Colonic mucosa (tissue), 4 donors: Measurements from ENCODE around the gene KLHL40. TPM values are rescaled to one million over a fixed set of nuclear protein-coding genes. Genes with fewer than 3 reads are reported as not detected.

Experiments used
- DNase-seq: peaks from one replicate; pipeline ENCODE4 v3.0.0-alpha.2; 2020
- H3K27ac ChIP-seq: fragments of 200-600 bp; one replicate; pipeline ENCODE4 v1.8.0; 2021
- H3K27me3 ChIP-seq: fragments of 200-600 bp; one replicate; pipeline ENCODE4 v1.8.0; 2021
- H3K36me3 ChIP-seq: fragments of 200-600 bp; one replicate; pipeline ENCODE4 v1.8.0; 2021
- H3K4me1 ChIP-seq: fragments of 200-600 bp; one replicate; pipeline ENCODE4 v1.8.0; 2021; ENCODE audit warnings: mild to moderate bottlenecking
- H3K4me3 ChIP-seq: fragments of 200-600 bp; one replicate; pipeline ENCODE4 v1.8.0; 2021
- H3K9ac ChIP-seq, 2 donors: one replicate each; pipeline ENCODE4 v1.7.0; 2013; ENCODE audit warnings: control low read depth in 2 of 2, low read depth in 2 of 2, low read length in 2 of 2
- H3K9me3 ChIP-seq: fragments of 200-600 bp; one replicate; pipeline ENCODE4 v1.8.0; 2021
- CTCF ChIP-seq: fragments of 200-600 bp; IDR thresholded peaks from one replicate; pipeline ENCODE4 v1.8.0; 2022; ENCODE audit warnings: antibody characterized with exemption, mild to moderate bottlenecking
- intact Hi-C: fragments of 100-400 bp; cut with DNase I; formaldehyde crosslinking; loops from one replicate; pipeline ENCODE4 v1.14.1; 2022
- total RNA-seq, 2 donors: library from RNA; stranded (reverse); fragmentation: NEBNext Ultra II Directional in 1 of 2; extraction: Animal tissue kit (Norgen Biotek cat#: 25700) in 1 of 2; gene quantifications; one replicate each; pipeline ENCODE4 v1.2.1, GENCODE V29; 2021
- donor health status: healthy.
- donor health status: DM: no; HTN: no; CAD: no.
- donor health status: DM: no; HTN: no; CAD: no.

The KLHL40 gene
- total RNA-seq, 2 donors from 2014 or later = not detected

GRCh38 chr3:42702066-42702951 is 17.0 kb downstream of the KLHL40 start, which contains the start of gene HHATL:
Gene HHATL, minus strand, starts transcription at chr3:42702798. Its CDS starts 1,972 bp downstream, at chr3:42700826.
- H3K9ac ChIP-seq = no peak within 1 kb of the TSS
- no peaks in the 10 kb centered on the region for H3K9me3 ChIP-seq
- no peak for DNase-seq
- no peaks in the 10 kb centered on the region for H3K4me1 ChIP-seq
- no peak within 1 kb of the TSS for H3K4me3 ChIP-seq
- H3K27me3 ChIP-seq = no peaks in the 10 kb centered on the region
- TF ChIP-seq CTCF = no peak
- no peaks in the 10 kb centered on the region for H3K36me3 ChIP-seq
- intact Hi-C loops = no loop called here
- H3K27ac ChIP-seq = no peak within 1 kb of the TSS

- DNase-seq = no peak
- no peaks in the 10 kb centered on the region for H3K4me1 ChIP-seq
- H3K4me3 ChIP-seq = no peak overlapping the region
- H3K27ac ChIP-seq = no peak overlapping the region
- no peaks in the 10 kb centered on the region for H3K27me3 ChIP-seq
- H3K36me3 ChIP-seq = no peaks in the 10 kb centered on the region
- H3K9ac ChIP-seq = no peak overlapping the region
- TF ChIP-seq CTCF = no peak
- intact Hi-C loops = no loop called here
- H3K9me3 ChIP-seq = no peaks in the 10 kb centered on the region
Observed at GRCh38 chr3:42702982-42703694, 17.8 kb downstream of the KLHL40 start.

- H3K36me3 ChIP-seq = no peaks in the 10 kb centered on the region
- no peaks in the 10 kb centered on the region for H3K4me1 ChIP-seq
- no peak overlapping the region for H3K9ac ChIP-seq
- no peak for DNase-seq
- H3K27ac ChIP-seq = no peak overlapping the region
- no peaks in the 10 kb centered on the region for H3K27me3 ChIP-seq
- no peaks in the 10 kb centered on the region for H3K9me3 ChIP-seq
- intact Hi-C loops = no loop called here
- no peak for TF ChIP-seq CTCF
- no peak overlapping the region for H3K4me3 ChIP-seq
Observed at GRCh38 chr3:42703695-42704025, 18.3 kb downstream of the KLHL40 start.

- TF ChIP-seq CTCF = no peak
- Histone ChIP-seq H3K27ac (no peak overlapping the region), H3K36me3 (no peaks in the 10 kb centered on the region), H3K9me3 (no peaks in the 10 kb centered on the region), H3K9ac (no peak overlapping the region), H3K27me3 (no peaks in the 10 kb centered on the region), H3K4me1 (no peaks in the 10 kb centered on the region), H3K4me3 (no peak overlapping the region)
- DNase-seq = no peak
- intact Hi-C loops = no loop called here
Observed at GRCh38 chr3:42704136-42704841, 19.0 kb downstream of the KLHL40 start.

GRCh38 chr3:42705058-42705767 is 19.9 kb downstream of the KLHL40 start:
- H3K9me3 ChIP-seq = no peaks in the 10 kb centered on the region
- no peak overlapping the region for H3K9ac ChIP-seq
- TF ChIP-seq CTCF = no peak
- H3K36me3 ChIP-seq = no peaks in the 10 kb centered on the region
- no peaks in the 10 kb centered on the region for H3K4me1 ChIP-seq
- H3K27me3 ChIP-seq = no peaks in the 10 kb centered on the region
- no peak overlapping the region for H3K27ac ChIP-seq
- intact Hi-C loops = no loop called here
- DNase-seq = no peak
- H3K4me3 ChIP-seq = no peak overlapping the region
